SK-N-SH treated with all-trans-retinoic acid at 6 μM for 48 hours (cell line): ENCODE results near the gene FBLL1.

Experiments
- ARNTL ChIP-seq: fragments of 450-650 bp; formaldehyde crosslinking; IDR thresholded peaks from 2 replicates; pipeline ENCODE4 v1.5.0; 2020; ENCODE audit warnings: low read depth, mild to moderate bottlenecking, moderate library complexity, borderline replicate concordance
- BACH2 ChIP-seq: fragments of 250-450 bp; sonication (Bioruptor Pico); IDR thresholded peaks from 2 replicates; pipeline ENCODE4 v1.9.0; 2021; ENCODE audit warnings: mild to moderate bottlenecking, borderline replicate concordance
- CREB5 ChIP-seq: fragments of 250-450 bp; sonication (Bioruptor Pico); IDR thresholded peaks from 2 replicates; pipeline ENCODE4 v1.5.1; 2020; ENCODE audit warnings: low read depth, mild to moderate bottlenecking, moderate library complexity
- CSDC2 ChIP-seq: fragments of 250-450 bp; sonication (Bioruptor Pico); IDR thresholded peaks from 2 replicates; pipeline ENCODE4 v1.5.0; 2020; ENCODE audit warnings: mild to moderate bottlenecking, moderate library complexity
- ISL1 ChIP-seq: fragments of 250-450 bp; sonication (Bioruptor Pico); IDR thresholded peaks from 2 replicates; pipeline ENCODE4 v2.1.2; 2022; ENCODE audit warnings: mild to moderate bottlenecking, moderate library complexity
- OSR1 ChIP-seq: fragments of 250-450 bp; sonication (Bioruptor Pico); IDR thresholded peaks from 2 replicates; pipeline ENCODE4 v1.8.0; 2022; ENCODE audit warnings: moderate library complexity, mild to moderate bottlenecking, inconsistent platforms
- PATZ1 ChIP-seq: fragments of 250-450 bp; sonication (Bioruptor Pico); IDR thresholded peaks from 2 replicates; pipeline ENCODE4 v1.8.0; 2020; ENCODE audit warnings: mild to moderate bottlenecking, moderate library complexity, borderline replicate concordance
- POU6F1 ChIP-seq: fragments of 250-450 bp; sonication (Bioruptor Pico); IDR thresholded peaks from 2 replicates; pipeline ENCODE4 v1.8.0; 2021; ENCODE audit warnings: low read depth, mild to moderate bottlenecking, moderate library complexity, borderline replicate concordance
- RARB ChIP-seq: fragments of 250-450 bp; sonication (Bioruptor Pico); IDR thresholded peaks from 2 replicates; pipeline ENCODE4 v1.8.0; 2021; ENCODE audit warnings: mild to moderate bottlenecking, moderate library complexity
- SNAI2 ChIP-seq: fragments of 250-450 bp; sonication (Bioruptor Pico); IDR thresholded peaks from 2 replicates; pipeline ENCODE4 v1.5.0; 2020; ENCODE audit warnings: mild to moderate bottlenecking, moderate library complexity

GRCh38 chr5:168575391-168576372 is 46.6 kb downstream of the FBLL1 start:
- TF ChIP-seq OSR1 (CRISPR knock-in tag) (no peak), CREB5 (CRISPR knock-in tag) (no peak), SNAI2 (no peak), BACH2 (CRISPR knock-in tag) (no peak), POU6F1 (CRISPR knock-in tag) (no peak), PATZ1 (CRISPR knock-in tag) (no peak), ARNTL (CRISPR knock-in tag) (no peak), CSDC2 (CRISPR knock-in tag) (no peak), RARB (CRISPR knock-in tag) (no peak), ISL1 (CRISPR knock-in tag) (no peak)
